Activated CD4-positive, CD25-positive, alpha-beta regulatory T cell (primary cell): ENCODE results near the gene PTPMT1.

ENCODE experiments used
- DNase-seq, 4 experiments: peaks; one replicate each; lab custom pipeline; 2025; lab: John Stamatoyannopoulos, UW

Gene PTPMT1

DNA sequence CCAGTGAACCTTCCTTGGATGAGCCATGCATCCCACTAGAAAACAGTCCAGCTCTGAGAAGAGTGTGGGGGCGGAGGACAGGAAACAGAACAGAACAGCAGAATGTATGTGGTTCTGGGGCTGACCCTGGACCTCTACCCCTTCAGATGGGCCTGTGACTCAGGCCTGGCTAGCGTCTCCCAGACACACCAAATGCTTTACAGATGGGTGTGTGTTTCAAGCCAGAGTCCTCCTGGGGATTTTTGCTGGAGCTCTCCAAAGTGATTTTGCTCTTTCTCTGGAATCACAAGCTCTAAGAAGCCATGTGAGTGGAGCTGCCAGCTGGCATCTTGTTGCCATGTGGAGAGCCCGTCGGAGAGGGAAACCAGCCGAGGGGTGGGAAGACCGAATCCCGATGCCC lies 42.0 kb downstream of the PTPMT1 start:
- DNase-seq, result no peak

- DNase-seq, result no peak
These were observed 44.3 kb downstream of the PTPMT1 start for GRCh38 chr11:47609675-47610074.

GRCh38 chr11:47611348-47611794 lies 46.0 kb downstream of the PTPMT1 start:
- no peak for DNase-seq

GRCh38 chr11:47615249-47615648 lies 49.9 kb downstream of the PTPMT1 start:
- DNase-seq, result no peak

DNA sequence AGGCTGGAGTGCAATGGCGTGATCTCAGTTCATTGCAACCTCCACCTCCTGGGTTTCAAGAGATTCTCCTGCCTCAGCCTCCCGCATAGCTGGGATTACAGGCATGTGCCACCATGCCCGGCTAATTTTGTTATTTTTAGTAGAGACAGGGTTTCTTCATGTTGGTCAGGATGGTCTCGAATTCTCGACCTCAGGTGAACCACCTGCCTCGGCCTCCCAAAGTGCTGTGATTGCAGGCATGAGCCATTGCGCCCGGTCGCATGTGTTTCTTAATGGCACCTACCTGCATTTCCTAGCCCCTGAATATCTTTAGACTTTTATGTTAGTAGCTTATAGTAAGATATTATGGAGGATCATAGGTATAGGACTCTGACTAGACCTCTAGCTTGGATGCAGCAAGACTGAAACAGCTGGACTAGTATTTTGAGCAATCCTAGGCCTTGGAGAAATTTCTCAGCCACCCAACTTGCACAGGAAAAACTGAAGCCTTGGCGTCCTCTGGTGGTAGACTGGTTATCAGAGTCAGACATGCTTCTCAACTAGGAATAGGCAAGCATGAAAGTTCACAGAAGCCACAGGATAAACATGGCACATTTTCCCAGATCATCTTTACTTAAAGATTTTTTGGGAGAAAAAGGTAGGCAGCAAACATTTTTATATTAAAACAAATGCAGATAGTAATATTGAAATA lies 51.5 kb downstream of the PTPMT1 start:
- DNase-seq, result no peak

GRCh38 chr11:47617417-47617809 lies 52.0 kb downstream of the PTPMT1 start:
- no peak for DNase-seq

- no peak for DNase-seq
These were observed 55.5 kb downstream of the PTPMT1 start for GRCh38 chr11:47620836-47621378.
